CD4-positive, alpha-beta T cell treated with Interleukin-21 for 1 hour (primary cell): ENCODE measurements around the gene PIEZO2.

Experiments
- DNase-seq: peaks from one replicate; pipeline ENCODE4 v3.0.0-alpha.2; 2020

PIEZO2 gene

DNA sequence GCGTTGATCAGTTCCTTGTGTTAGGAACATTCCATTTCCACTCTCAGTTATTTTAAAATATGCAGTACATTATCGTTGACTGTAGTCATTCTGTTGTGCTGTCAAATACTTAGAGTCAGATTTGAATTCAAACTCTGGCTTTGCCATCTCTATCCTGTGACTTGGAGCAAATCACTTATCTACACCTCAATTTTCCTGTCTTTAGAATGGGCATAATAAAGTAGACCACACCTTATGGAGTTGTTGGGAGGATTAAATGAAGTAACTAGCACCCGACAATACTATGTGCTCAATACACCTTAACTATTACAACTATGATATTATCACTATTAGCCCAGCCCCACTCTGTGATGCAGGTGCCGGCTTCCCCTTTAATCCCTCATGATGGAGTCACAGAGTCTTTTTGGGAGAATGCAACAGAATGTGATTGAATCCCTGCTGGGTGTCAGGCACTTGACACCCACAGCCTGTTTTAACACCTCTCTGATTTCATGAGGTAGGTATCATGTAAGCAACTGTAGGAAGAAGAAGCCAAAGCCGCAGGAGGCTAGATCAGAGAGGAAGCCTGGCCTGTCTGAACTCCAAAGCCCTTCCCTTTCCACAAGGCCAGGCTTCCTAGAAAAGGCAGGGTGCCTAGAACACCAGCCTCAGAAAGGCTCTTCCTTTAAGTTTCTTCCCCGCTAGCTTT lies 315.1 kb downstream of the PIEZO2 start:
- DNase-seq = no peak

GRCh38 chr18:10833656-10834055 lies 315.7 kb downstream of the PIEZO2 start:
- no peak for DNase-seq

DNA sequence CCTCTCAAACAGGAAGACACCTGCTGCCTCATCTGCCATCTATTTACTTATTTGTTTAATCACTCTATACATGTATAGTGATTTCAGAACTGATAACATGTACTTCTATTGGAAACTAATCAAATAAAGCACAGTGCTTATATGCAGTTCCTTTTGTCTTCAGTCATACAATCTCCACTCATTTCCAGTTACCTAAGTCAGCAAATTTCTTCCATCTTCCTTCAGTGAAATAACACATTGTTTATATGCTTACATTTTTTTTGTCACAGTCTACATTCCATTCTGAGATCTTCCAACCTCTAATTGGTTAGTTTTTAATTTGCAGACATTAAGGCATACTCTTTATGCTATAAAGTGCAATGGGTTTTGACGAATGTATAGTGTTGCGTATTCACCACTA lies 323.0 kb downstream of the PIEZO2 start:
- DNase-seq = no peak

- DNase-seq = no peak
Measured at GRCh38 chr18:10822456-10822855, 326.9 kb downstream of the PIEZO2 start.

GRCh38 chr18:10820681-10821080 lies 328.7 kb downstream of the PIEZO2 start:
- no peak for DNase-seq

DNA sequence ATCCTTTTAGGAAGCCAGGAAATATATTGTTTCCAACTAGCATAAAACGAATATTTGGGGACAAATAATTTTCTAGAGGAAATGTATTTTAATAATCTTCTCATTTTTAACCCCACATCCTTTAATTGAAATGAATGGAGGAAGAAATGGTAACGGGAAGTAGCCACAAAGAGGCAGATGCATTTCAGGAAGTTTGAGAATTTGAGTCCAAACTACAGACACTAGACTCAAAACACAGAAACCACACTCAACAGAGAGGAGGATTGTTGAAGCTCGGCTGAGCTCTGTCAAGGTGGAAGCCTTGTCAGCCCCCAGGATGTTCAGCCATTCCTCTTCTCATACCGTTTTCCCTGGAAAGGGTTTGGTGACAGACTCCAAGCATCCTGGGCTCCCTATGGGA lies 335.0 kb downstream of the PIEZO2 start:
- DNase-seq = no peak

DNA sequence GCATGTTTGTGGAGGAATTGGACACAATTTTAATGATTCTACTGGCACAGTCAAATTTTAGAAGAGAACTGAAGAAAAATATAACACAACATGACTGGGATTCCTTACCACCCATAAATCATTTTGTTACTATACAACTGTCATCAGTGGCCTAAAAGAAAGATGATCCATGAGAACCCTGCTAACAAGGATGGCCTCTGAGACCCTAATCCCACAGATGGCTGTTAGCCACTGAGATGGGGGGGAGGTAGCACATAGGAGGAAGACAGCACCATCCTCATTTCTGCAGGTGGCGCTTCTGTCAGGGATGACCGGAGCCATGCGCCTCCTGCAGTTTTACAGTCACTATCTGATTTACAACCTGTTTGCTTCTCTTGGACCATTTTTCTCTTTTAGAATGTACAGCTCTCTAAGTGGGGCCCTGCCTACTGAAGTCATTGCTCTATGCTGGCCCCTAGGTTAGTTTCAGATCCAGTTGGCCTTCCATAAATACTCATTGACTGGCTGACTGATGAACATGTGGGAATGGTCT lies 343.7 kb downstream of the PIEZO2 start:
- DNase-seq = no peak

- no peak for DNase-seq
Measured at GRCh38 chr18:10804126-10804525, 345.2 kb downstream of the PIEZO2 start.

DNA sequence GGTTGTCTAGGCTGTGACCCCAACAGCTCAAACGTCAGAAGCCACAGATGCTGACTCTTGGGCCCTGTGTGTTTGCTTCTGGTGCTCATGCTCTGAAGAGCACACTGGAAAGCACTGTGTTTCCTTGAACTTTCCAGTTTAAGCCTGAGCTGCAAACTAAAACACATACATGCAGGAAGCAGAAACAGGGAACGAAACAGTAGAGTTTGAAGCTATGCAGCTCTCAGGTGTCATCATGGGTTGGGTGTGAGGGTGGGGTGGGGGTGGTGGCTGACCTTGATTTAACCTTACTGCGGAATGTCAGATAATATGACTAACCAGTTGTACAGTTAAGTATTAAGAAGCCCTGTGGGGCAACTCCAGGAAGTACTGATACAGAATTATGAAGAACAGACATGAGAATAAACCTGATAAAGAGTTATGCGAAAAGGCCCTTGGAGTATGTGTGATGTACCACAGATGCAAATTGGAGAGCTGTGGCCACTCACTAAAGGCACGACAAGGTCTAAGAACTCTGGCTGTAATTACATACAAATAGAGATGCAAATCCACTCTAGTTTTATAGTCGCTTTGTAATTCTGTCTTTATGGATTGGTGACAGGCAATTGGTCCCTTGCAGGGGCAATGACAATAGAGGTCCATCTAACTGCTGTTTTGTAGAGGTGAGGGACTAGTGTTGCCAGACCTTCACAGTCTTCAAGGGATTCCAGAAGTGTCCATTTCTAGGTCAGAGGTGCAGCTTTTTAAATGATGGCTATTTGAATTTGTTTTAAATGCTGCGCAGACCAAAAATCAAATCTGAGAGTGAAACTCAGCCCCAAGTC lies 350.4 kb downstream of the PIEZO2 start:
- no peak for DNase-seq

- no peak for DNase-seq
Measured at GRCh38 chr18:10797896-10798295, 351.5 kb downstream of the PIEZO2 start.

DNA sequence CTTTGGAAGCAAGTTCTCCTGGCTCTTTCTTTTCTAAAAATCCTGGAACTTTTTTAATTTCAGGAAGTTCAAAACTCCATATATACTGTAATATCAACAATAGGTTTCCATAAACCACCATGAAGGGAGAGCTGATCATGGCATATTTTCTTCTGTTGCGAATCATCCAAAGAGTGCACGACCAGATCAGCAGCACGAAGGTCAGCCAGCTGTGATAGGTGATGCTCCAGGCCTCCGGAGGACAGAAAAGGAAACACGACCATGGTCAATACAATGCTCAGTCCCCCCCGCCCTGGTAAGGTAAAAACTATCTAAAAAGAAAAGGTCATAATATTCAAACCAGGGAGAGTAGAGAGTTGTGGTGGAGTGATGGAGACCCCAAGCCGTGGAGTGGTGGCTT lies 354.6 kb downstream of the PIEZO2 start:
- DNase-seq = no peak

DNA sequence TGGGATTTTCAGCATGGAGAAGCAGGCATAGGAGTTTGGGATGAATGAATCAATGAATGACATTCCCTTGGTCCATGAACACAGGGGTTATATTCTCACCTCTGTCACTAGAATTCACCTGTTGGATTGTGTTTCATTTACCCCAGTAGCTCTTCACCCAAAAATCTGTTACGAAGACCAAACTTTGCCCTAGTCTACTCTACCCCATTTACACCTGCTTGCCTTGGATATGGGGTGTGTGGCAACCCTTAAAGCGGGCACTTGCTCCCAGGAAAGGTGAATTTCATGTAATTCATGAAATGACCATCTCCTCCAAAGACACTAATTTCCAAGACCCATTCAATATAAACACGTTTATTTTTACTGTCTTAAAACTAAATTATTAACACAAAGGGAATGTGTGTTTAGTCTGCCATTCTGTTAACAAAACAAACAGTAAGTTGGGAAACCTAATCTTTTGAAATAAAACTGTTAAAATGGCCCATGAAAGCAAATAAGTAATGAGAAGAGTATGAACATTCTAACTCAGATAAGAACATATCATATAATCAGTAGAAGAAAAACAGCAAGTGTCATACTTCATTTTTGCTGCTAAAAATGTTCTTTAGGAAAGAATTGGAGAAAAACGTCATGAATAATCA lies 355.5 kb downstream of the PIEZO2 start:
- no peak for DNase-seq

DNA sequence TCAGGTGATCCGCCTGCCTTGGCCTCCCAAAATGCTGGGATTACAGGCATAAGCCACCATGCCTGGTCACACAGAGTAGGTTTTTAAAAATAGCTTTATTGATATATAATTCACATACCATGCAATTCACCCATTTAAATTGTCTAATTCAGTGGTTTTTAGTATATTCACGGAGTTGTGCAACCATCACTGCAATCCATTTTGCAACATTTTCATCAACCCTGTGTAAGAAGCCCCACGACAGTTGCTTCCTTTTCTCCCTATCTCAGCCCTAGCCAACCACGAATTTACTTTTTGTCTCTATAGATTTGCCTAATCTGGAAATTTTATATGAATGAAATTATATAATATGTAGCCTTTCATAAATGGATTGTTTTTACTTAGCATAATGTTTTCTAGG lies 357.2 kb downstream of the PIEZO2 start:
- DNase-seq = no peak

DNA sequence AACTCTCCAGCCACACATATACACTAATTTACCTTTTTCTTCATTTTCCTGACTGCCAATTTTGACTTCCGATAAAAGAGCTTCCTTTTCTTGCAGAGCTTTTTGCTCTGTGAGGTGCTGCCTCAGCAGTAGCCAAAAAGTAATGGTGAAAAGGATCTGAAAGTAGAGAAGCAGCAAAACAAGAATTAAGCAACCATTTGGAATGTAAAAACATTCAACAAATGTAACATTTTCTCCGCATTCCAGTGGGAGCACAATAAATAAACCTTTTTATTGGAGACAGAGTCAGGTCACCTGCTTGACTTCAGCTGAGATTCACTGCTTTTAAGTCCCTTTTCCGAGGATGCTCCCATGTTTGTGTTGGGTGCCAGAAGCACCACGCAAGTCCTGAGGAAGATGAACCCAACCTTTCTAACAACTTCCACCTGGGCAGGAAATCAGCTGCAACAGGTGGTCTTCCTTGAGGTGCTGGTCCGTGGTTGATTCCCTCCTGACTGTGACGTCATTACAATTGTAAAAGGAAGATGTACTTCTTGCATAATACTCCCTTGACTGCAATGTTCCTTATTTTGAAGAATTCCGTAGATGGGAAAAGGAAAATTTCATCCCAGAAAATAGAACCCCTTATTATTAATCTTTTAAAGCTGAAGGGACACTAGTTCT lies 358.1 kb downstream of the PIEZO2 start:
- no peak for DNase-seq

DNA sequence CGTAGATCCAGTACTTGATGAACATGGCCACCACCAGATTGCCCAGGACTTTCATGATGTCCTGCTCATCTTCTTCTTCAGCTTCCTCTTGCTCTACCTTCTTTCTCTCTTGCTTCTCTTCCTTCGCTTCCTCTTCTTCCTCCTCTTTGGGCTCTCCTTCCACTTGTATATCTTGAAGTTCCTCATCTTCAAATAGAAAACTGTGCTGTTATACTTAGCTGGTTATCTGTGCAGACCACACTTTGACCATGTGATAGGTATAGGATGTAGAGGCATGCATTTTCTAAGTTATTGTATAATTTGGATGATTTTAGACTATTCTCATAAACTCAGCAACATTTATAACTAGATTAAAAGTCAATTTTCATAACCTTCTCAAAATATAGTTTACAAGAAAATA lies 360.2 kb downstream of the PIEZO2 start:
- no peak for DNase-seq

- DNase-seq = peak; percentile 78
Measured at GRCh38 chr18:10787293-10787901, 362.0 kb downstream of the PIEZO2 start.

GRCh38 chr18:10785798-10786197 lies 363.6 kb downstream of the PIEZO2 start:
- DNase-seq = no peak

DNA sequence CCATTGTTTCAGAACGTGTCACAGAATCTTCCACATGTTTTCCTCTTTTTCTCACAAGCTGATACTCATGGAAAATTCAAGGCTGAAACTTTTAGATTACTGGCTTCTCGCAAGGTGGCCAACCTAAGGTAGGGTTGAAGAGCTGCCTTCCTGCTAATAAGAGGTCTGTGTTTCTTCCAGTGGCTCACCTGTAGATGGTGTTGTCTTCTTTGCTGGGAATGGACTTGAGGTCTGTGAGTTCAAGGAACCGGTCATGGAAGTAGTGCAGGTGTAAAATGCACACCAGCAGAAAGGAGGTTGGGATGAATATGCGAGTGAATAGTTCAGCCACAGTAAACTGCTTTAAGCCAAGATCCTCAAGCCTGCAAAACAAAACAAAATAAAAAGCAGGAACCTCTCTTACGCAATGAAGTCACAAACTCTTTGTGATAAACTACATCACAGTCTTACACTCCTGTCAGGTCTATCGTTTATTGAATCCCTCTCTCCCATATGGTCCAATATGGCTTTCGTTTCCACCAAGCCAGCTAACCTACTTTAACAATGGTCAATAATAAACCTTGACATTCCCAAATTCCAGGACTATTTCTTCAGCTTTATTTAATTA lies 364.7 kb downstream of the PIEZO2 start:
- DNase-seq = no peak

- no peak for DNase-seq
Measured at GRCh38 chr18:10783941-10784340, 365.4 kb downstream of the PIEZO2 start.

GRCh38 chr18:10776493-10776892 lies 372.9 kb downstream of the PIEZO2 start:
- DNase-seq = no peak

- DNase-seq = no peak
Measured at GRCh38 chr18:10775026-10775425, 374.3 kb downstream of the PIEZO2 start.

DNA sequence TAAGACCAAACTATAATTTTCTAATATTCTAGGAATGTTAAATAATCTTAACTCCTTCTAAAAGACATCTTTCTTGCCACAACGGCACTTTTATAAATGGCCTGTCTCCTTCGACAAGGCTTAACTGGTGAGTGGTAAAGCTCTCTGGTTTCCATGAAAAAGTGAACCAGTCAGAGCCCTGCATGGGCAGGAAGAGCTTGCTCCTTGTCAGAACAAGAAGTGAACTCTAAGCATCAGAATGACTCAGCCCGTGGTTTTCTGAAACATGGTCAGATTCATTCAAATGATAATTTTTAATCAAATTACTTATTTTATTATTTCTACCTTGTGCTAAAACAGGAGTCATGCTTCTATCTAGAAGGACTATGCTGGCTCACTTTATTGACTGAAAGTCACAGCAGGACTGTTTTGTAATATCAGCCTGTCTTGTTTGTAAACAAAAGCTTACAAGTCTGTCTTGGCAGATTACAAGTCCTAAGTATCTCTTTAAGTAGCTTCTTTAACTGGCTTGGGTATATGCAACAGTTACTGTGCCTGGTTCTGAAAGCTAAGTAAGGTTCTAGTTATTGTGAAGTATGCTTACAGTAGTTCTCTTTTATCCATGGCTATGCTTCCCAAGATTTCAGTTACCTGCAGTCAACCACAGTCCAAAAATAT lies 378.2 kb downstream of the PIEZO2 start:
- DNase-seq = no peak
